ENCODE data around the gene NCKIPSD. TPM values are rescaled to one million over a fixed set of nuclear protein-coding genes. Genes with fewer than 3 reads are reported as not detected.
A peak's percentile ranks its signal among the peaks of the same experiment; 100 is the strongest.
"Not testable (repeated sequence)": the region's sequence is repeated elsewhere in the genome, so short reads cannot be mapped to it uniquely, and the experiment has no call there.

Gene NCKIPSD
- total RNA-seq, 4 donors from 2014 or later = 34.8 to 59.2 (median 44.9) TPM

DNA sequence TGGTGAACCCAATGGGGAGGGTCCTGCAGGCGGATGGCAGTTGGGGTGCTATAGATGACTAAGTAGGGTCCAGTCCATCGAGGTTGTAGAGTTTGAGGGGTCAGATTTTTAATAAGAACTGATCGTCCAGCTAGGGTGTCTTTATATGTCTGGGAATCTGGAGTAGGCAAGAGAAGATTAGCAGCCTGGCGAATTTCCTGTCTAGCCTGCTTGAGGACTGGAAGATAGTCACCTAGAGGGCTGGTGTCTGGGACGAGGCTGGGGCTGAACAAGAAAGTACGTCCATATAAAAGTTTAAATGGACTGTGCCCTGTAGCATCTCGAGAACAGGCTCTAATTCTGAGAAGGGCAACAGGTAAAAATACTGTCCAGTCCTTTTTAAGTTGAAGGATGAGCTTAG lies 38.0 kb upstream of the NCKIPSD start:
- TF ChIP-seq EP300 (IDR thresholded peaks at IDR 0.05) = no peak
- TF ChIP-seq POLR2A (IDR thresholded peaks at IDR 0.05) = no peak
- TF ChIP-seq, protein P1, sequence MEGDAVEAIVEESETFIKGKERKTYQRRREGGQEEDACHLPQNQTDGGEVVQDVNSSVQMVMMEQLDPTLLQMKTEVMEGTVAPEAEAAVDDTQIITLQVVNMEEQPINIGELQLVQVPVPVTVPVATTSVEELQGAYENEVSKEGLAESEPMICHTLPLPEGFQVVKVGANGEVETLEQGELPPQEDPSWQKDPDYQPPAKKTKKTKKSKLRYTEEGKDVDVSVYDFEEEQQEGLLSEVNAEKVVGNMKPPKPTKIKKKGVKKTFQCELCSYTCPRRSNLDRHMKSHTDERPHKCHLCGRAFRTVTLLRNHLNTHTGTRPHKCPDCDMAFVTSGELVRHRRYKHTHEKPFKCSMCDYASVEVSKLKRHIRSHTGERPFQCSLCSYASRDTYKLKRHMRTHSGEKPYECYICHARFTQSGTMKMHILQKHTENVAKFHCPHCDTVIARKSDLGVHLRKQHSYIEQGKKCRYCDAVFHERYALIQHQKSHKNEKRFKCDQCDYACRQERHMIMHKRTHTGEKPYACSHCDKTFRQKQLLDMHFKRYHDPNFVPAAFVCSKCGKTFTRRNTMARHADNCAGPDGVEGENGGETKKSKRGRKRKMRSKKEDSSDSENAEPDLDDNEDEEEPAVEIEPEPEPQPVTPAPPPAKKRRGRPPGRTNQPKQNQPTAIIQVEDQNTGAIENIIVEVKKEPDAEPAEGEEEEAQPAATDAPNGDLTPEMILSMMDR (IDR thresholded peaks at IDR 0.05) = no peak
- H3K36me3 ChIP-seq = no peaks in the 10 kb centered on the region
- DNase-seq (ENCODE audit: low spot score in 2 of 2) = no peak
- no peak overlapping the region for H3K27ac ChIP-seq
- 90% methylated on average over 7 of the region's 7 CpGs for WGBS
- no peak overlapping the region for H3K4me3 ChIP-seq
- H3K9me3 ChIP-seq = no peaks in the 10 kb centered on the region
- H3K27me3 ChIP-seq = no peaks in the 10 kb centered on the region
- H3K4me1 ChIP-seq = no peaks in the 10 kb centered on the region

DNA sequence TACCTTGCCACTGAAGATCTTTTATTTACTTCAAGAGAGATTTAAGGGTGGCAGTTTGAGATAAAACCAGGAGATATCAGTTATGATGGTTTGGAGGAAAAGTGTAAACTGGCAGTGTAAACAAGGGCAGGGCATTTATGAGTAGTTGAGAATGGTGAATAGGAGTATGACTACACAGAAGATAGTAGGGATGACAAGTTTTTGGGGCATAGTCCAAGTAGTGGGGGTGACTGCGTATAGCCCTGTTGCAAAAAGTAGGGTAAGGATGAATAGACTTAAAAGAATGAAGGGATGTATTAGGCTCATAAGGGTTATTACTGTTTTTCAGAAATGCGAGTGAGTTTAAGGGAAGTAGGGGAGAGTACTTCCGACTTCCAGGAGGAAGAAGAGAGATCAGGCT lies 37.6 kb upstream of the NCKIPSD start:
- H3K4me3 ChIP-seq; H3K27ac ChIP-seq; H3K27me3 ChIP-seq; H3K9me3 ChIP-seq; DNase-seq (ENCODE audit: low spot score in 2 of 2); H3K4me1 ChIP-seq; H3K36me3 ChIP-seq: not testable (repeated sequence)
- WGBS = 82% methylated on average over 3 of the region's 3 CpGs

DNA sequence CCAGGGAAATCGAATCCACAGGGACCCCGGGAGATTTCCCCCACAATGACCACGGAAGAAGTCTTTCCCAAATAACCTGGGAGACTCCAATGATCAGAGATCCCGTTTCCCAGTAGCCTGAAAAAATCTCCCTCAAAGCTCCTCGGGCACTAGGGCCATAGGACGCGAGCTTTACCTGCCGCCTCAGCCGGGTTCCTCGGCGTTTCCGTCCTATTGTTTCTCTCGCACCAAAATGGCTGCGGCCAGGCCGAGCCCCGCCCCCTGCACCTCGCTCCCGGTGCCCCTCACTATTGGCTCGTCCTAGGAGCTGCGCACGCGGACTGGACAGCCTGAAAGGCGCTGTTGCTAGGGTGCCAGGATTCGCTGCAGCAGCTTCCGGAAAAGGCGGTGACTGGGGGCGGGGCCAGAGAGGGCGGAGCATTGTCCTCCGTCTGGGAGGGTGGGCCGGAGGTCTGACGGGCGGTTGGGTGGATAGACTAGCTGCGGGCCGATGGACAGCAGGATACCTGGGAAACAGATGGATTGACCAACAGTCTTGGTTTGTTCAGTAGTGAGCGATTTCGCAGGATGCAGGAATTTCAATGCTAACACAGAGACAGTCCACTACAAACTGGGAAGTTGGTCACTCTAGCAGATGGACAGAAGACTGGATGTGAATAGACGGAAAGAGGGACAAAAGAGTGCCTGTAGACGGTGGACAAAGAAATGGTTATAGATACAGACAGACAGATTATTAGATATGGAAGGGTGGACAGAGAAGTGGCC lies 31.4 kb upstream of the NCKIPSD start, which contains the start of gene IP6K2:
TSS of gene IP6K2 (minus strand) at position 240 of the 765 bp plus-strand sequence. CDS start 21,930 bp downstream, outside the sequence.
- TF ChIP-seq POLR2AphosphoS5 (IDR thresholded peaks at IDR 0.05) = peak; percentile 71 to 87 (median 79)
- TF ChIP-seq POLR2A (IDR thresholded peaks at IDR 0.05) = peak; percentile 47 to 86
- no peak for TF ChIP-seq EP300 (IDR thresholded peaks at IDR 0.05)
- TF ChIP-seq, protein P1 (IDR thresholded peaks at IDR 0.05) = no peak

DNA sequence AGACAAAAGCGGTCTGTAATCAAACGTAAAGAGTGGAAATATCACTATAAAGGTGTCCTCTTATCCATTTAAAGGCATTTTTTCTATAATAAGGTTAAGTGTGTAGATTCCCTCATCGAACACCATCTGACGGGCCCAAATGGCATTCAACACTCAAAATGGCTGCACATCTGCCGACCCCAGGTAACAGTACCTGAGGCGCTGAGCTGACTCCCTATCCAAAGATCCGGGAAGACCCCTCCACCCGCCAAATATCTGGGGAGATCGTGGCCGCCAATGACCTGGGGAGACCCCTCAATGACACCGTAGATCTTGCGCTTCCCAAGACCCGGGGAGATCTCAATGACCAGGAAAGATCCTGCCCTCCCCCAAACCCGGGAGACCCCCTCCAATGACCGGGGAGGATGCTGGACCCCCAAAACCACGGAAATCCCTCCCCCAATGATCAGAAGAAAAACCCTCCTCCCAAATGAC lies 30.8 kb upstream of the NCKIPSD start:
- 0% methylated on average over 14 of the region's 16 CpGs for WGBS
- Histone ChIP-seq H3K9me3 (no peaks in the 10 kb centered on the region), H3K27me3 (no peaks in the 10 kb centered on the region), H3K4me1 (peaks cover 43% of the 10 kb centered on the region), H3K27ac (peak overlapping the region; percentile 89), H3K36me3 (peaks cover 12% of the 10 kb centered on the region), H3K4me3 (peak overlapping the region; percentile 74)
- no peak for DNase-seq (ENCODE audit: low spot score in 2 of 2)
- TF ChIP-seq, protein P1 (IDR thresholded peaks at IDR 0.05) = no peak
- TF ChIP-seq EP300 (IDR thresholded peaks at IDR 0.05) (no peak), POLR2A (IDR thresholded peaks at IDR 0.05) (no peak), POLR2AphosphoS5 (IDR thresholded peaks at IDR 0.05) (no peak)

More for the DNA sequence above, 31.4 kb upstream of the NCKIPSD start, which contains the start of gene IP6K2:
- peaks cover 38% of the 10 kb centered on the region for H3K4me1 ChIP-seq
- no peaks in the 10 kb centered on the region for H3K27me3 ChIP-seq
- peak within 1 kb of the TSS; percentile 74 for H3K4me3 ChIP-seq
- DNase-seq (ENCODE audit: low spot score in 2 of 2) = peak; percentile 99
- peaks cover 6% of the 10 kb centered on the region for H3K36me3 ChIP-seq
- no peaks in the 10 kb centered on the region for H3K9me3 ChIP-seq
- peak within 1 kb of the TSS; percentile 89 for H3K27ac ChIP-seq
- 6% methylated on average over 18 of the region's 38 CpGs for WGBS

DNA sequence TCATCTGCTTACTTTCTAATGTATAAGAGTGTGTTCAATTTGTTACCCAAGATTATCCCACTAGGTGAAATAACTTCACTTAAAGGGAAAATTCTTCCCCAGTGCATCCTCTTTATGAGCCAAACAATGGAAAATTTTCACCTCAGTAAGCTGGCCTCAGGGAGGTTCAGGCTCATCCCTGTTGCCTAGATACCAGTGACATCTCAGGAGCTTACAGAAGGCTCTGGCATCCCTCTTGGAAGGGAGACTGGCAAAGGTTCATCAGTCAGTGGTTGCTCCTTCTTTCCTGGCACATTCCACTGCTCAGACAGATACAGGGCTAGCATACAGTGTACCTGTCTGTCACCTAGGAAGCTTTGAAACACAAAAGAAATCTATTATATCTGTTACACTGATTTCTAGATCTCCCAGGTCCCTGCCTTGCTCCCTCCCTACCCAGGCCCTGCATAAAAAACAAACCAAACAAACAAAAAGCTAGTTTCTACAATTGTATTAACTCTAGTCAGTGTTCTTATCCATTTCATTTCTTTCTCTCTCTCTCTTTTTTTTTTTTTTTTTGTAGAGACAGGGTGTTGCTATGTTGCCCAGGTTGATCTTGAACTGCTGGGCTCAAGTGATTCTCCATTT lies 29.6 kb upstream of the NCKIPSD start:
- Histone ChIP-seq H3K9me3 (no peaks in the 10 kb centered on the region), H3K36me3 (peaks cover 22% of the 10 kb centered on the region), H3K4me3 (peak overlapping the region; percentile 74), H3K4me1 (peaks cover 45% of the 10 kb centered on the region), H3K27ac (peak overlapping the region; percentile 64), H3K27me3 (no peaks in the 10 kb centered on the region)
- TF ChIP-seq POLR2AphosphoS5 (IDR thresholded peaks at IDR 0.05) (peak in 1 of 3 donors; percentile 47), EP300 (IDR thresholded peaks at IDR 0.05) (no peak)
- DNase-seq (ENCODE audit: low spot score in 2 of 2) = no peak

DNA sequence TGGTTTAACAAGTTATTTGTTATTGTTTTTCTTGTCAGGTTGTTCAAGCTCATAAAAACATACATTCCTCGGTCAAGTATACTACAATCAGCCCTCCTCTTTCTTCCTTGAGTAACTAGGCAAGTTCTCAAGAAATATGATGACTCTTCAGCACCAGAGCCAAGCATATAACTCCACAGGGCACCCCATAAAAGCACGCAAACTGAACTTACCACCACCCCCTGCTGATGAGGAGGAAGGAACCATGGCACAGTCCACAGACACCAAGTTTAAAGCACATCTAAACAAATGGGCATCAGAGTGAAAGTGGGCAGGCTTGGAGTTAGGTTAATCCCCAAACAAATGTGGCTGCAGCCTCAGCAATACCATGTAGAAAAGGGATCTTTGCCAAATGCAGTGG lies 26.0 kb upstream of the NCKIPSD start:
- H3K36me3 ChIP-seq = peaks cover 27% of the 10 kb centered on the region

More for the DNA sequence above, 26.0 kb upstream of the NCKIPSD start:
- H3K4me3 ChIP-seq = no peak overlapping the region
- no peak for DNase-seq (ENCODE audit: low spot score in 2 of 2)
- 51% methylated on average over 2 of the region's 2 CpGs for WGBS
- H3K27ac ChIP-seq = no peak overlapping the region
- no peaks in the 10 kb centered on the region for H3K9me3 ChIP-seq
- no peaks in the 10 kb centered on the region for H3K27me3 ChIP-seq
- peaks cover 76% of the 10 kb centered on the region for H3K4me1 ChIP-seq
- TF ChIP-seq EP300 (IDR thresholded peaks at IDR 0.05) = no peak
- TF ChIP-seq POLR2AphosphoS5 (IDR thresholded peaks at IDR 0.05) = no peak
- TF ChIP-seq, protein P1 (IDR thresholded peaks at IDR 0.05) = no peak

Measured in suprapubic skin (tissue), 4 donors.